ENCODE results near the gene KBTBD6. TPM values are rescaled to one million over a fixed set of nuclear protein-coding genes. Genes with fewer than 3 reads are reported as not detected.

Gene KBTBD6
- total and polyA plus RNA-seq, 10 of the 15 experiments (the other 5 are each of a cell fraction or from before 2014, with no cell fraction given): 1.9 to 5.3 (median 3.8) TPM

DNA sequence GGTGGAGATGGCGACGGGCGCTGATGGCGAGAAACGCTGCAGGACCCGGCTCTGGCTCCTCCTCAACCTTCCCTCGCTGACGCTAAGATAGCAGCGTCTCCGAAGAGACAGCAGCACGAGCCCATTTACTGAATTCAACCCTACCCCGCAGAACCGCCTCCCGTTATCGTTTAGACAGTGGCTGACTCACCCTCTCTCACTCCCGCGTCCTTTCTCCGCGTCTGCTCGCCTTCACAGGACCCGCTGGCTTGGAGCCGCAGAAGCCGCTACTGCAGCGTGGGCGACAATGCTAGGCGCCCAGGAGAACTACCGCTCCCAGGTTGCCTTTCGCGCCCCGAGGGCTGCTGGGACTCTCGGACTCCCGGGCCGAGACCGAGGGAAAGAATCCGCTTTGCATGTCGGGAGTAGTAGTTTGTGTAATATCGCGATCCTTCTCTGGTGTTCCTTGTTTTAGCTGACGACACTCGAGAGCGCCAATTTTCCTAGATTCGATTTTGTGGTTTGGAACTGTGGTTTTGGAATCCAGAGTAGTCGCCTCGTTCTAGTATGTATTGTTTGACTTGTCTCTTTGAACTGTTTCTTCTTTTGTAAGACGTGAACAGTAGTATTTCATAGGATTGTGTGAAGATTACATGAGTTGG, at the start of gene KBTBD6 (continued):
- TF ChIP-seq STAT3 (IDR thresholded peaks at IDR 0.05; ENCODE audit: low read depth, low read length) (no peak), TARDBP (IDR thresholded peaks at IDR 0.05; ENCODE audit: borderline replicate concordance) (peak; percentile 96), POLR2A (IDR thresholded peaks at IDR 0.05; ENCODE audit: low read depth, low read length) (peak; percentile 78), SRF (IDR thresholded peaks at IDR 0.05; ENCODE audit: low read depth in 2 of 2, low read length in 2 of 2) (peak in 1 of 2 experiments; percentile 69; a peak in 2 of 4 replicates), CEBPB (IDR thresholded peaks at IDR 0.05; ENCODE audit: borderline replicate concordance in 1 of 2, low read depth in 2 of 2, low read length in 2 of 2) (no peak), JUNB (IDR thresholded peaks at IDR 0.05) (no peak), IRF4 (IDR thresholded peaks at IDR 0.05; ENCODE audit: low read depth, low read length) (peak; percentile 57; the same call in 1 of the 2 replicates), NRF1 (conservative IDR thresholded peaks at IDR 0.05; ENCODE audit: low read depth, low read length) (no peak), LARP7 (IDR thresholded peaks at IDR 0.05) (peak; percentile 83), POLR2AphosphoS2 (IDR thresholded peaks at IDR 0.05; ENCODE audit: low read depth, low read length) (no peak), TCF12 (IDR thresholded peaks at IDR 0.05; ENCODE audit: low read depth, low read length) (no peak), IKZF1 (conservative IDR thresholded peaks at IDR 0.05) (peak; percentile 100)
- TF ChIP-seq, protein P1, sequence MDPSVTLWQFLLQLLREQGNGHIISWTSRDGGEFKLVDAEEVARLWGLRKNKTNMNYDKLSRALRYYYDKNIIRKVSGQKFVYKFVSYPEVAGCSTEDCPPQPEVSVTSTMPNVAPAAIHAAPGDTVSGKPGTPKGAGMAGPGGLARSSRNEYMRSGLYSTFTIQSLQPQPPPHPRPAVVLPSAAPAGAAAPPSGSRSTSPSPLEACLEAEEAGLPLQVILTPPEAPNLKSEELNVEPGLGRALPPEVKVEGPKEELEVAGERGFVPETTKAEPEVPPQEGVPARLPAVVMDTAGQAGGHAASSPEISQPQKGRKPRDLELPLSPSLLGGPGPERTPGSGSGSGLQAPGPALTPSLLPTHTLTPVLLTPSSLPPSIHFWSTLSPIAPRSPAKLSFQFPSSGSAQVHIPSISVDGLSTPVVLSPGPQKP (IDR thresholded peaks at IDR 0.05; ENCODE audit: low read depth, low read length): no peak; the same call in 1 of the 2 replicates
- TF ChIP-seq, protein P2, sequence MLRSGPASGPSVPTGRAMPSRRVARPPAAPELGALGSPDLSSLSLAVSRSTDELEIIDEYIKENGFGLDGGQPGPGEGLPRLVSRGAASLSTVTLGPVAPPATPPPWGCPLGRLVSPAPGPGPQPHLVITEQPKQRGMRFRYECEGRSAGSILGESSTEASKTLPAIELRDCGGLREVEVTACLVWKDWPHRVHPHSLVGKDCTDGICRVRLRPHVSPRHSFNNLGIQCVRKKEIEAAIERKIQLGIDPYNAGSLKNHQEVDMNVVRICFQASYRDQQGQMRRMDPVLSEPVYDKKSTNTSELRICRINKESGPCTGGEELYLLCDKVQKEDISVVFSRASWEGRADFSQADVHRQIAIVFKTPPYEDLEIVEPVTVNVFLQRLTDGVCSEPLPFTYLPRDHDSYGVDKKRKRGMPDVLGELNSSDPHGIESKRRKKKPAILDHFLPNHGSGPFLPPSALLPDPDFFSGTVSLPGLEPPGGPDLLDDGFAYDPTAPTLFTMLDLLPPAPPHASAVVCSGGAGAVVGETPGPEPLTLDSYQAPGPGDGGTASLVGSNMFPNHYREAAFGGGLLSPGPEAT (IDR thresholded peaks at IDR 0.05; ENCODE audit: low read depth): peak; percentile 70; the same call in 1 of the 2 replicates
- TF ChIP-seq, protein P3, sequence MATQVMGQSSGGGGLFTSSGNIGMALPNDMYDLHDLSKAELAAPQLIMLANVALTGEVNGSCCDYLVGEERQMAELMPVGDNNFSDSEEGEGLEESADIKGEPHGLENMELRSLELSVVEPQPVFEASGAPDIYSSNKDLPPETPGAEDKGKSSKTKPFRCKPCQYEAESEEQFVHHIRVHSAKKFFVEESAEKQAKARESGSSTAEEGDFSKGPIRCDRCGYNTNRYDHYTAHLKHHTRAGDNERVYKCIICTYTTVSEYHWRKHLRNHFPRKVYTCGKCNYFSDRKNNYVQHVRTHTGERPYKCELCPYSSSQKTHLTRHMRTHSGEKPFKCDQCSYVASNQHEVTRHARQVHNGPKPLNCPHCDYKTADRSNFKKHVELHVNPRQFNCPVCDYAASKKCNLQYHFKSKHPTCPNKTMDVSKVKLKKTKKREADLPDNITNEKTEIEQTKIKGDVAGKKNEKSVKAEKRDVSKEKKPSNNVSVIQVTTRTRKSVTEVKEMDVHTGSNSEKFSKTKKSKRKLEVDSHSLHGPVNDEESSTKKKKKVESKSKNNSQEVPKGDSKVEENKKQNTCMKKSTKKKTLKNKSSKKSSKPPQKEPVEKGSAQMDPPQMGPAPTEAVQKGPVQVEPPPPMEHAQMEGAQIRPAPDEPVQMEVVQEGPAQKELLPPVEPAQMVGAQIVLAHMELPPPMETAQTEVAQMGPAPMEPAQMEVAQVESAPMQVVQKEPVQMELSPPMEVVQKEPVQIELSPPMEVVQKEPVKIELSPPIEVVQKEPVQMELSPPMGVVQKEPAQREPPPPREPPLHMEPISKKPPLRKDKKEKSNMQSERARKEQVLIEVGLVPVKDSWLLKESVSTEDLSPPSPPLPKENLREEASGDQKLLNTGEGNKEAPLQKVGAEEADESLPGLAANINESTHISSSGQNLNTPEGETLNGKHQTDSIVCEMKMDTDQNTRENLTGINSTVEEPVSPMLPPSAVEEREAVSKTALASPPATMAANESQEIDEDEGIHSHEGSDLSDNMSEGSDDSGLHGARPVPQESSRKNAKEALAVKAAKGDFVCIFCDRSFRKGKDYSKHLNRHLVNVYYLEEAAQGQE (IDR thresholded peaks at IDR 0.05; ENCODE audit: low read depth, low read length): no peak
- TF ChIP-seq, protein P4, sequence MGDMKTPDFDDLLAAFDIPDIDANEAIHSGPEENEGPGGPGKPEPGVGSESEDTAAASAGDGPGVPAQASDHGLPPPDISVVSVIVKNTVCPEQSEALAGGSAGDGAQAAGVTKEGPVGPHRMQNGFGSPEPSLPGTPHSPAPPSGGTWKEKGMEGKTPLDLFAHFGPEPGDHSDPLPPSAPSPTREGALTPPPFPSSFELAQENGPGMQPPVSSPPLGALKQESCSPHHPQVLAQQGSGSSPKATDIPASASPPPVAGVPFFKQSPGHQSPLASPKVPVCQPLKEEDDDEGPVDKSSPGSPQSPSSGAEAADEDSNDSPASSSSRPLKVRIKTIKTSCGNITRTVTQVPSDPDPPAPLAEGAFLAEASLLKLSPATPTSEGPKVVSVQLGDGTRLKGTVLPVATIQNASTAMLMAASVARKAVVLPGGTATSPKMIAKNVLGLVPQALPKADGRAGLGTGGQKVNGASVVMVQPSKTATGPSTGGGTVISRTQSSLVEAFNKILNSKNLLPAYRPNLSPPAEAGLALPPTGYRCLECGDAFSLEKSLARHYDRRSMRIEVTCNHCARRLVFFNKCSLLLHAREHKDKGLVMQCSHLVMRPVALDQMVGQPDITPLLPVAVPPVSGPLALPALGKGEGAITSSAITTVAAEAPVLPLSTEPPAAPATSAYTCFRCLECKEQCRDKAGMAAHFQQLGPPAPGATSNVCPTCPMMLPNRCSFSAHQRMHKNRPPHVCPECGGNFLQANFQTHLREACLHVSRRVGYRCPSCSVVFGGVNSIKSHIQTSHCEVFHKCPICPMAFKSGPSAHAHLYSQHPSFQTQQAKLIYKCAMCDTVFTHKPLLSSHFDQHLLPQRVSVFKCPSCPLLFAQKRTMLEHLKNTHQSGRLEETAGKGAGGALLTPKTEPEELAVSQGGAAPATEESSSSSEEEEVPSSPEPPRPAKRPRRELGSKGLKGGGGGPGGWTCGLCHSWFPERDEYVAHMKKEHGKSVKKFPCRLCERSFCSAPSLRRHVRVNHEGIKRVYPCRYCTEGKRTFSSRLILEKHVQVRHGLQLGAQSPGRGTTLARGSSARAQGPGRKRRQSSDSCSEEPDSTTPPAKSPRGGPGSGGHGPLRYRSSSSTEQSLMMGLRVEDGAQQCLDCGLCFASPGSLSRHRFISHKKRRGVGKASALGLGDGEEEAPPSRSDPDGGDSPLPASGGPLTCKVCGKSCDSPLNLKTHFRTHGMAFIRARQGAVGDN (IDR thresholded peaks at IDR 0.05): no peak

Data from GM12878 (cell line).